ENCODE results near the gene OR2V2. TPM values are rescaled to one million over a fixed set of nuclear protein-coding genes. Genes with fewer than 3 reads are reported as not detected.

Gene OR2V2
- total RNA-seq, 4 donors from 2014 or later = not detected

- no peak for TF ChIP-seq CTCF (IDR thresholded peaks at IDR 0.05; ENCODE audit: low read depth)
These were observed 22.9 kb downstream of the OR2V2 start for GRCh38 chr5:181170237-181170825.

DNA sequence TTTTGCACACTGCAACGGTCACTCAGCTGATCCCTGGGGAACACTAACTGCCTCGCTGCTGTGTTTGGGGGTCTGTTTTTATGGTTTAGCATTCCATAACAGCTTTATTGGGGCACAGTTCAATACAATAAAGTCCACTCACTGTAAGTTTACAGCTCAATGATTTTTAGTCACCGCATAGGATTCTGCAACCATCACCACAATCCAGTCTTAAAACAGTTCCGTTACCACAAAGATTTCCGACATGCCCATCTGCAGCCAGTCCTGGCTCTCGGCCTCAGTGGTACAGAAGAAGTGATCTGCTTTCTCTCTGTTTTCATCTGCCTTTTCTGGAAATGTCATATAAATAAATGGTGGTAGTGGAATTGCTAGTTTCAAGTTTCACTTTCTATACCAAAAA lies 23.6 kb downstream of the OR2V2 start:
- TF ChIP-seq CTCF (IDR thresholded peaks at IDR 0.05; ENCODE audit: low read depth) = no peak

DNA sequence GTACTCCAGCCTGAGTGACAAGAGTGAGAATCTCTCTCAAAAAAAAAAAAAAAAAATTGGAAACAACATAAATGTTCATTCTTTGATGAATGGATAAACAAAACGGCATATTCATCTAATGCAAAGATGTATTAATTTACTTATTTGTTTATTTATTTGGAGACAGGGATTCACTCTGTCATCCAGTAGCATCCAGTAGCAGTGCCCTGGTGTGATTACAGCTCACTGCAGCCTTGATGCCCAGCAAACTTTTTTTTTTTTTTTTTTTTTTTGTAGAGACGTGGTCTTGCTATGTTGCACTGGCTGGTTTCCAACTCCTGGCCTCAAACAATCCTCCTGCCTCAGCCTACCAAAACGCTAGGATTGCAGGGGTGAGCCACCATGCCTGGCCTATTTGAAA lies 24.4 kb downstream of the OR2V2 start:
- TF ChIP-seq CTCF (IDR thresholded peaks at IDR 0.05; ENCODE audit: low read depth) = no peak

GRCh38 chr5:181173027-181173419 lies 25.6 kb downstream of the OR2V2 start:
- no peak for TF ChIP-seq CTCF (IDR thresholded peaks at IDR 0.05; ENCODE audit: low read depth)

DNA sequence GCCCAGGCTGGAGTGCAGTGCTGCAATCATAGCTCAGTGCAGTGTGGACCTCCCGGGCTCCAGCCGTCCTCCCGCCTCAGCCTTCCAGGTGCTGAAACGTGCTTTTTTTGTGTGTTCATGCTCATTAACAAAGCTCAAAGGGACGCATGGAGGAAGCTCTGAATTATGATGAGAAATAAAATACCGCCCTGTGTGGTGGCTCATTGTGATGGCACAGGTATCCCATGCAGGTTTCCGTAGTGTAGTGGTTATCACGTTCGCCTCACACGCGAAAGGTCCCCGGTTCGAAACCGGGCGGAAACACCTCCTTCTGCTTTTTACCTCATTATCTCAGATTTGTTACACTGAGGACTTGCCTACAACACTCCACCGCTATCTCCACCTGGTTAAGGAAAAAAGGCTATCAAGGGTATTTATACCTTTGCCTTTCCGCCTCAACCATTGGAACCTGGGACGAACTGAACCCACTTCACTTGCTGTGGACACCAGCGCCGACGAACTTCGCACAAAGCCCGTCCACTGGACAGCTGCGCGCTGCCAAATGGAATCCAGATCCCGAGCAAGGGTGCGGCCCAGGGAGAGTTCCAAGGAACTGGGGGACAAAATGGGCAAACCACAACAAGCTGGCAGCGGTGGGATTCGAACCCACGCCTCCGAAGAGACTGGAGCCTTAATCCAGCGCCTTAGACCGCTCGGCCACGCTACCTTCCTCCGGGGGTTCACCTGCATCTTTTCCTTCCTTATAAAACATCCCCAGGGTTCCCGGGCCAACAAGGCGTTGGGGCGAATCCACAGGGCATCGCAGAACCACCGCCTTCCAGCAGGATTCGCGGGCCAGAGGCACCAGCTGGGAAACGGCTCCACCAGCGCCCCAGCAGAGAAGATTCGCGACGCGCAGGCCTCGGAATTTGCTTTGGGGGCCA lies 26.3 kb downstream of the OR2V2 start:
- TF ChIP-seq CTCF (IDR thresholded peaks at IDR 0.05; ENCODE audit: low read depth) = no peak

GRCh38 chr5:181176254-181176952 lies 29.0 kb downstream of the OR2V2 start:
- no peak for TF ChIP-seq CTCF (IDR thresholded peaks at IDR 0.05; ENCODE audit: low read depth)

Data from subcutaneous adipose tissue (tissue), 4 donors.